Spinal cord (tissue), 10 donors: ENCODE data around the gene MRPS34. TPM values are rescaled to one million over a fixed set of nuclear protein-coding genes. Genes with fewer than 3 reads are reported as not detected.
"Not testable (repeated sequence)": the region's sequence is repeated elsewhere in the genome, so short reads cannot be mapped to it uniquely, and the experiment has no call there.

Source experiments
- DNase-seq, 6 donors: peaks; one replicate each; pipeline versions ENCODE4 v3.0.0 to v3.0.0-alpha.2; 2013 to 2015; ENCODE audit warnings: low spot score in 6 of 6, low read depth in 4 of 6
- H3K27ac ChIP-seq: one replicate; pipeline ENCODE4 v1.5.1; 2013; ENCODE audit warnings: low read depth, low read length, control low read depth
- H3K27me3 ChIP-seq: one replicate; pipeline ENCODE4 v1.6.1; 2013; ENCODE audit warnings: low read length; ENCODE audit not compliant: control insufficient read depth, insufficient read depth
- H3K36me3 ChIP-seq: one replicate; pipeline ENCODE4 v1.6.1; 2013; ENCODE audit warnings: low read length; ENCODE audit not compliant: control insufficient read depth, insufficient read depth
- H3K4me1 ChIP-seq: one replicate; pipeline ENCODE4 v1.6.1; 2013; ENCODE audit warnings: low read length; ENCODE audit not compliant: control insufficient read depth, insufficient read depth
- H3K4me3 ChIP-seq: one replicate; pipeline ENCODE4 v1.5.1; 2013; ENCODE audit warnings: low read depth, low read length, control low read depth
- H3K9me3 ChIP-seq: one replicate; pipeline ENCODE4 v1.6.1; 2013; ENCODE audit warnings: low read length; ENCODE audit not compliant: control insufficient read depth, insufficient read depth
- WGBS: methylation state at CpG from one replicate; pipeline ENCODE4 v1.1.5; 2013; ENCODE audit warnings: missing lambda C conversion rate; ENCODE audit not compliant: insufficient coverage; 5-methylcytosine and 5-hydroxymethylcytosine counted together
- polyA plus RNA-seq, 2 donors: library from polyadenylated mRNA; unstranded; fragments of 120-200 nt; gene quantifications; one replicate each; pipeline ENCODE4 v1.2.1, GENCODE V29; 2013; ENCODE audit not compliant: insufficient read length in 2 of 2
- total RNA-seq, 2 donors: library from RNA; depleted of rRNA in 1 of 2; stranded (reverse); fragments of 120-200 nt in 1 of 2; fragments of >200 nt in 1 of 2; gene quantifications; one replicate each; pipeline versions ENCODE4 v1.2.3 to v1.2.4, GENCODE V29; 2013 to 2014
- donor health status: healthy.

The MRPS34 gene
- total and polyA plus RNA-seq, 4 donors = 22.9 to 86.5 (median 78.8) TPM

- H3K4me3 ChIP-seq, H3K4me1 ChIP-seq, H3K27ac ChIP-seq, H3K9me3 ChIP-seq, H3K27me3 ChIP-seq, DNase-seq: not testable (repeated sequence)
- peaks cover 10% of the 10 kb centered on the region for H3K36me3 ChIP-seq
- WGBS = no CpG with 5 or more reads among the region's 5 CpGs
Observed at GRCh38 chr16:1799263-1799662, 26.3 kb upstream of the MRPS34 start.

- Histone ChIP-seq H3K36me3 (peaks cover 52% of the 10 kb centered on the region), H3K9me3 (peaks cover 5% of the 10 kb centered on the region), H3K4me1 (no peaks in the 10 kb centered on the region), H3K27me3 (no peaks in the 10 kb centered on the region), H3K4me3 (no peak overlapping the region), H3K27ac (no peak overlapping the region)
- WGBS = 84% methylated on average over 27 of the region's 32 CpGs
- DNase-seq = no peak
Observed at GRCh38 chr16:1794908-1795666, 22.2 kb upstream of the MRPS34 start.

GRCh38 chr16:1794221-1794871 is 21.4 kb upstream of the MRPS34 start:
- Histone ChIP-seq H3K36me3 (peaks cover 59% of the 10 kb centered on the region), H3K27ac (no peak overlapping the region), H3K9me3 (peaks cover 5% of the 10 kb centered on the region), H3K4me3 (no peak overlapping the region), H3K4me1 (no peaks in the 10 kb centered on the region), H3K27me3 (no peaks in the 10 kb centered on the region)
- WGBS = 69% methylated on average over 18 of the region's 18 CpGs
- no peak for DNase-seq

- peaks cover 66% of the 10 kb centered on the region for H3K36me3 ChIP-seq
- H3K4me1 ChIP-seq = no peaks in the 10 kb centered on the region
- DNase-seq = no peak
- no peak within 1 kb of the TSS for H3K4me3 ChIP-seq
- no peaks in the 10 kb centered on the region for H3K27me3 ChIP-seq
- 70% methylated on average over 28 of the region's 28 CpGs for WGBS
- H3K27ac ChIP-seq = no peak within 1 kb of the TSS
- H3K9me3 ChIP-seq = peaks cover 5% of the 10 kb centered on the region
Observed at GRCh38 chr16:1793578-1794220, 20.8 kb upstream of the MRPS34 start, which contains the start of gene IGFALS. Gene IGFALS, minus strand, starts transcription at chr16:1793705. Its CDS starts 53 bp downstream, at chr16:1793652.

GRCh38 chr16:1792836-1793577 is 20.1 kb upstream of the MRPS34 start:
- 89% methylated on average over 32 of the region's 33 CpGs for WGBS
- no peak overlapping the region for H3K27ac ChIP-seq
- peaks cover 3% of the 10 kb centered on the region for H3K9me3 ChIP-seq
- DNase-seq = no peak
- no peak overlapping the region for H3K4me3 ChIP-seq
- H3K4me1 ChIP-seq = no peaks in the 10 kb centered on the region
- H3K36me3 ChIP-seq = peaks cover 72% of the 10 kb centered on the region
- H3K27me3 ChIP-seq = no peaks in the 10 kb centered on the region

- H3K9me3 ChIP-seq = no peaks in the 10 kb centered on the region
- no peak overlapping the region for H3K4me3 ChIP-seq
- H3K4me1 ChIP-seq = no peaks in the 10 kb centered on the region
- peaks cover 81% of the 10 kb centered on the region for H3K36me3 ChIP-seq
- H3K27ac ChIP-seq = no peak overlapping the region
- no peaks in the 10 kb centered on the region for H3K27me3 ChIP-seq
- DNase-seq = no peak
- WGBS = 88% methylated on average over 59 of the region's 59 CpGs
Observed at GRCh38 chr16:1791943-1792812, 19.2 kb upstream of the MRPS34 start.

- Histone ChIP-seq H3K36me3 (peaks cover 89% of the 10 kb centered on the region), H3K27me3 (no peaks in the 10 kb centered on the region), H3K4me1 (no peaks in the 10 kb centered on the region), H3K27ac (no peak overlapping the region), H3K4me3 (no peak overlapping the region), H3K9me3 (no peaks in the 10 kb centered on the region)
- WGBS = 96% methylated on average over 53 of the region's 53 CpGs
- no peak for DNase-seq
Observed at GRCh38 chr16:1791256-1791942, 18.5 kb upstream of the MRPS34 start.

GRCh38 chr16:1790611-1791255 is 17.8 kb upstream of the MRPS34 start:
- no peaks in the 10 kb centered on the region for H3K27me3 ChIP-seq
- H3K36me3 ChIP-seq = peaks cover 95% of the 10 kb centered on the region
- no peak overlapping the region for H3K27ac ChIP-seq
- 95% methylated on average over 44 of the region's 44 CpGs for WGBS
- no peak for DNase-seq
- H3K4me1 ChIP-seq = no peaks in the 10 kb centered on the region
- no peaks in the 10 kb centered on the region for H3K9me3 ChIP-seq
- H3K4me3 ChIP-seq = no peak overlapping the region
